HG03469 (cell line): ENCODE measurements around the gene CCDC92B.
"Not testable (repeated sequence)": the region's sequence is repeated elsewhere in the genome, so short reads cannot be mapped to it uniquely, and the experiment has no call there.

Experiments
- ATAC-seq: cut with Tn5 transposase; IDR thresholded peaks from one replicate; pipeline ENCODE4 v1.9.1; 2021; ENCODE audit warnings: mild to moderate bottlenecking, moderate library complexity, moderate number of reproducible peaks; ENCODE audit not compliant: unreplicated experiment

The CCDC92B gene

GRCh38 chr17:2749058-2749783 is at the start of gene CCDC92B:
Gene CCDC92B (minus strand): TSS chr17:2749652. CDS start chr17:2735145, 14,507 bp downstream.
- no peak for ATAC-seq

- ATAC-seq, result no peak
These were observed 49.2 kb upstream of the CCDC92B start for GRCh38 chr17:2798678-2799077.

GRCh38 chr17:2798188-2798587 is 48.7 kb upstream of the CCDC92B start:
- ATAC-seq, result no peak

GRCh38 chr17:2797637-2798036 is 48.2 kb upstream of the CCDC92B start:
- no peak for ATAC-seq

GRCh38 chr17:2797226-2797625 is 47.8 kb upstream of the CCDC92B start:
- ATAC-seq, result no peak

- no peak for ATAC-seq
These were observed 47.0 kb upstream of the CCDC92B start, which contains the start of gene RAP1GAP2 for GRCh38 chr17:2796164-2797125. Gene RAP1GAP2 (plus strand): TSS chr17:2796438. CDS start chr17:2796528, 90 bp downstream.

- ATAC-seq, result no peak
These were observed 46.1 kb upstream of the CCDC92B start for GRCh38 chr17:2795441-2796163.

- ATAC-seq, result no peak
These were observed 44.8 kb upstream of the CCDC92B start for GRCh38 chr17:2794111-2794803.

GRCh38 chr17:2792366-2793169 is 43.1 kb upstream of the CCDC92B start:
- ATAC-seq, result no peak

GRCh38 chr17:2789700-2790099 is 40.2 kb upstream of the CCDC92B start:
- ATAC-seq, result no peak

- no peak for ATAC-seq
These were observed 36.9 kb upstream of the CCDC92B start for GRCh38 chr17:2786176-2786881.

GRCh38 chr17:2785376-2785775 is 35.9 kb upstream of the CCDC92B start:
- ATAC-seq, result not testable (repeated sequence)

- no peak for ATAC-seq
These were observed 35.4 kb upstream of the CCDC92B start for GRCh38 chr17:2784864-2785263.

- no peak for ATAC-seq
These were observed 34.0 kb upstream of the CCDC92B start for GRCh38 chr17:2783310-2784030.

GRCh38 chr17:2782055-2782454 is 32.6 kb upstream of the CCDC92B start:
- no peak for ATAC-seq

GRCh38 chr17:2781598-2781997 is 32.1 kb upstream of the CCDC92B start:
- ATAC-seq, result not testable (repeated sequence)

GRCh38 chr17:2780931-2781454 is 31.5 kb upstream of the CCDC92B start:
- no peak for ATAC-seq

- ATAC-seq, result no peak
These were observed 30.8 kb upstream of the CCDC92B start for GRCh38 chr17:2780256-2780655.
